Mucosa of rectum (tissue), 2 donors: ENCODE results near the gene DST.

Source experiments
- H3K27ac ChIP-seq, 2 donors: one replicate each; pipeline ENCODE4 v1.7.0; 2013; ENCODE audit warnings: inconsistent platforms in 2 of 2, low read depth in 2 of 2, low read length in 2 of 2
- H3K27me3 ChIP-seq, 2 donors: one replicate each; pipeline ENCODE4 v1.7.0; 2013; ENCODE audit warnings: low read length in 2 of 2; ENCODE audit not compliant: control insufficient read depth in 2 of 2, insufficient read depth in 2 of 2
- H3K36me3 ChIP-seq, 2 donors: one replicate each; pipeline ENCODE4 v1.7.0; 2013; ENCODE audit warnings: low read length in 2 of 2; ENCODE audit not compliant: control insufficient read depth in 2 of 2, insufficient read depth in 2 of 2
- H3K4me1 ChIP-seq, 2 donors: one replicate each; pipeline ENCODE4 v1.7.0; 2013; ENCODE audit warnings: low read length in 2 of 2, mild to moderate bottlenecking in 1 of 2; ENCODE audit not compliant: control insufficient read depth in 2 of 2, insufficient read depth in 2 of 2
- H3K4me3 ChIP-seq, 2 donors: one replicate each; pipeline ENCODE4 v1.7.0; 2013; ENCODE audit warnings: low read length in 2 of 2
- H3K9ac ChIP-seq, 2 donors: one replicate each; pipeline ENCODE4 v1.7.0; 2013; ENCODE audit warnings: low read length in 2 of 2, low read depth in 1 of 2, mild to moderate bottlenecking in 1 of 2
- H3K9me3 ChIP-seq, 2 donors: one replicate each; pipeline ENCODE4 v1.7.0; 2013; ENCODE audit warnings: low read length in 2 of 2; ENCODE audit not compliant: control insufficient read depth in 2 of 2
- donor health status: healthy.
- donor health status: Normal muscosa, but diverticular disease.

The DST gene

DNA sequence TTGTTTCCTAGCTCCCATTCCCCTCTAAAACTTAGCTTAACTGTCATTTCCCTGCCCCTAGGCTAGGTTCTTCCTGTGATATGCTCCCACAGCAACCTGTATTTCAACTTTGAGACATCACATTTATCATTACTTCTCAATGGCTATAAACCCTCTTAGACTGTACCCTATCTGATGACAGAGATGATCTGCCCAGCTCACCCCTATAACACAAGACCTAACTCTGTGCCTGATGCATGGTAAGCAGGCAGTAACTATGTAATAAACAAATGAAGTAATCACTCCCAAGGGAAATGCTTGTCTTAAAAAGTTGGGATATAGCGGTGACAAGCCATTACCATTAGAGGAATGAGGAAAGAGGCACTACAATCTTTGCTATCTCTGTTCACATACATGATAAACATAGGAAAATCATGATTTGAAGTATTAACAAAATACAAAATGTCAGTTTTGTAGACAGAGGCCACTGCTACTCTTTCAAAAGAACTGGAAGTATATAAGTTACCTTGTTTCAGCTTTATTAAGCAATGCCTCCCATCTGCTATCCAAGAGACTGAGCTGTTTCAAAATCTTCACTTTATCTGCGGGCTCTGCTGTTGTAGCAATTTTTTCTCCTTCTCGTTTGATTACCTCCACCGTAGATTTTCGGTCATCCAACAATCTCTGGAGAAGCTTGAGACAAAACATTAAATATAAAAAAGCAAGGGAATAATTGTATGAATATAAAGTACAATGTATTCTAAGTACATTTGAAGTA lies 110.7 kb downstream of the DST start:
- no peak overlapping the region for H3K4me3 ChIP-seq
- H3K27me3 ChIP-seq, result no peaks in the 10 kb centered on the region
- H3K9ac ChIP-seq, result no peak overlapping the region
- no peaks in the 10 kb centered on the region for H3K4me1 ChIP-seq
- no peak overlapping the region for H3K27ac ChIP-seq
- H3K9me3 ChIP-seq, result no peaks in the 10 kb centered on the region
- H3K36me3 ChIP-seq, result peaks cover 37 to 41% of the 10 kb centered on the region in 2 donors

DNA sequence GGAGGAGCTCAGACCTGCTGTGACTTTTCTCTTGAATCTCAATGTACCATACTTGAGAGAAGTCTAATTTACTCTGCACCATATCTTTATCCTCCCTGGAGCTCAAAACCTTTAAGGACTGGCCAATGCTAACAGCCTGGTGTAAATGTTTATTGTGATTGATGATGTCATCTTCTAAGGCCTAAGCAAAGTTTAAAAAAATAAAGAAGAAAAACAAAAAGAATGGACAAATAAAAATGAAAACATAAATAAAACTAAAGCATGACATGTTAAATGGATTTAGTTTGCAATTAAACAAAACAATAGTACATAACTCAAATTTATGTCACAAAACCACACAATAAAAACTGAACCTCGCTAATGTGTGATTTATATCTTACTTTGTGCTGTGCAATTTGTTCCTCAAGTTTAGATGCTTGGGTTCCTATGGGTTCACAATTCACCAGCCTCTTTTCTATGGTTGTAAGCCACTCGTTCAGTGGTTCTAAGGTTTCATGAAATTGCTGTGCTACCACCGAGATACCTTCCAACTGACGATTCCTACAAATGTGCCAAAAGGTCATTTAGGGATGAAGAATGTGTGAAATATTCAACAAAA lies 113.0 kb downstream of the DST start:
- Histone ChIP-seq H3K9me3 (no peaks in the 10 kb centered on the region), H3K27me3 (no peaks in the 10 kb centered on the region), H3K4me1 (no peaks in the 10 kb centered on the region), H3K4me3 (no peak overlapping the region), H3K36me3 (peaks cover 35% of the 10 kb centered on the region in 2 donors), H3K27ac (no peak overlapping the region), H3K9ac (no peak overlapping the region)

DNA sequence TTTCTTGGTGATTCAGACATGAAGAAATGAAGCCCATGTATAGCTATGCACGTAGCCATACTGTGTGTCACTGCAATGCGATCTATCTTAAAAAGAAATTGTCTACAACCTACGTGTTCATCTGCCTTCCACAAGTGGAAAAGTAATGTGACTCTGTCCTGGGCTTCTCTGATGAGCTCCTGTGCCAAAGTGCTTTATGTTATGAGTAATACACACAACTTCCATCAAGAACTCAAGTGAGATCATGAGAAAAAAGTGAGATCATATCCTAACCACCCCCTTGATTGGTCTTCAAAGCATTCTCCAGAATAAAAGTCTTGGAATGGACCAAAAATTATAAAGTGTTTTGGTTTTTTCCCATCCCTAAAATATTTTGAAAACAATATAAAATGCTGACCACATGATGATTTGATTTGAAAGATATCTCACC lies 114.3 kb downstream of the DST start:
- H3K36me3 ChIP-seq, result peaks cover 30 to 35% of the 10 kb centered on the region in 2 donors
- H3K27me3 ChIP-seq, result no peaks in the 10 kb centered on the region
- no peak overlapping the region for H3K9ac ChIP-seq
- no peaks in the 10 kb centered on the region for H3K9me3 ChIP-seq
- H3K4me1 ChIP-seq, result no peaks in the 10 kb centered on the region
- no peak overlapping the region for H3K4me3 ChIP-seq
- no peak overlapping the region for H3K27ac ChIP-seq

DNA sequence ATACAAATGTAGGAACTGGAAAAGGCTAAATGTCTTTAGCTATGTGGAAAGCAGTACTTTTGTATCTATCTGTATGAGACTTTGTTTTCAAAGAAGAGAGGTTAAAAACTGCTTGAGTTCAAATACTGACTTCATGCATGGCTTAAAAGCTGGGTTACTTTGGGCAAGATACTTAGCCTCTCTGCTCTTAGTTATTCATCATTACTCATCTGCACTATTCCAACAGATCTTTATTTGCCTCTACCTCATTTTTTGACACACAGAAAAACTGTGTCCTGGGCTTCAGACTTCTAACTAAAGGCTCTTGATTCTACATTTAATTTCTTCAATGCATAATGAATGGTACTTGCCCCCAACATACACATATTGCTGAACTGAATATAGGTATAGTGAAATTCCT lies 114.8 kb downstream of the DST start:
- no peaks in the 10 kb centered on the region for H3K27me3 ChIP-seq
- H3K4me3 ChIP-seq, result no peak overlapping the region
- no peak overlapping the region for H3K27ac ChIP-seq
- no peaks in the 10 kb centered on the region for H3K9me3 ChIP-seq
- no peak overlapping the region for H3K9ac ChIP-seq
- no peaks in the 10 kb centered on the region for H3K4me1 ChIP-seq
- peaks cover 30 to 34% of the 10 kb centered on the region in 2 donors for H3K36me3 ChIP-seq

DNA sequence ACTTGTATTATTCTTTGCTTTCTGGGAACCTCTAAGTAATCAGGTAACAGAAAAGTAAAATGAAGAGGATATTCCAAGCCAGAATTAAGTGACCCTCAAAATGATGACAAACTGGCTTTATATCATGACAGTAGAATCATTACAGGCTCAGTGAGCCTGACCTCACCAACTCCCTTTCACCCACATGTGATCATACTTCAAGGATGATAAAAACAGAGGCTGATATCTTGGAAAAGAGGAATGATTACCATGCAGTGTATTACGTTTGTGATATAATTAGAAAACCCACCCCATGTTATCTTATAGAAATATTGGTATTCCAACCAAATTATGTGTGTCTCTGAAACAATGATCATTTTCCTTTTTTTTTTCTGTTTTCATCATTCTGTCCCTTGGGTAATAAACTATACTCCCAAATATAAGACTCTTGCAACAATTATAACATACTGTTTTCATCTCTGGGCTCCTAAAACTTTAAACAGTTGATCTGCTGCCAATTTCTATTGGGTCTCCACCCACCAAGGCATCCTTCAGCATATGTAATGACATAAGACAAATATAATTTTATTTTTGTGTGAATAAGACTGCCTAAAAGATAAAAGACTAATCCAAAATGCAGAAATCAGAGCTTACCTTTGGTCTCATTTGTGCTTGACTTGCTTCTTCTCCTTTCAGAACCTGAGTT lies 115.7 kb downstream of the DST start:
- no peak overlapping the region for H3K27ac ChIP-seq
- H3K9me3 ChIP-seq, result no peaks in the 10 kb centered on the region
- peaks cover 26 to 31% of the 10 kb centered on the region in 2 donors for H3K36me3 ChIP-seq
- H3K27me3 ChIP-seq, result no peaks in the 10 kb centered on the region
- no peak overlapping the region for H3K9ac ChIP-seq
- no peak overlapping the region for H3K4me3 ChIP-seq
- no peaks in the 10 kb centered on the region for H3K4me1 ChIP-seq

DNA sequence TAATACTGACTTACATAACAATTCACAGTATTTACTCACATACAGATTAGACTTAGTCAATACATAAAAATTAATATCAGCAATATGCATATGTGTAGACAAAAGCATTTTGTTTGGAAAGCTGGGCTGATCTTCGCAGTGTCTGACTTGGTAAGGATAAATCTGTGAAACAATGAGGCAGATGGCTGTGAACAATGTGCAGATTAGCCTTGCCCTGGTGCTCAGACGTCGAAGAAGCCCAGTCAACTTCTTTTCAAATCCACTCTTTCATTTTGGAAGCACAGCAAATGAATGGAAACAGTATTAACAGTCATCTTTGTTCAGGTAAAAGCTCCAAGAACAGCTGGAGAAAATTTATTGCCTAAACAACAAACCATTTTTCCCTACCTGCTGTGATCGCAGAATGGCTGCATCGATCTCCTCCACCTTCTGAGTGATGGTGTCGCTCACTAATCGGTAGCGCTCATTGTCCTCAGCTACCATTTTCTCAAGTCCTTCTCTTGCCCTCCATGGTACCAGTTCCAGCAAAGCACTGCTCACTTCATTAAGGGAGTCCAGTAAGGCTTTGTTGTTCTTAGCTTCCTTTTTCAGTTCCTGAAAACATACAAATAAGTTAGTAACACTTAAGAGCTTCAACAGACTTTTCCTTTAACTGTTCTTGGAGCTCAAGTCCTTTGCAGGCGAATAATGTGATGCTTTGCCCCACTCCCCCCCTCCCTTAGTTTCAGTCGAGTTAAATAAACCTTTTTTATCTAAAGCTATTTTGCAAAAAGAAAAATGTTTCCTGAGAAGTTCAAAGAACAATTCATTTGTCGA lies 116.5 kb downstream of the DST start:
- no peaks in the 10 kb centered on the region for H3K9me3 ChIP-seq
- peaks cover 23 to 24% of the 10 kb centered on the region in 2 donors for H3K36me3 ChIP-seq
- H3K27ac ChIP-seq, result peak overlapping the region; percentile 32 to 50
- no peak overlapping the region for H3K9ac ChIP-seq
- H3K27me3 ChIP-seq, result no peaks in the 10 kb centered on the region
- H3K4me1 ChIP-seq, result no peaks in the 10 kb centered on the region
- no peak overlapping the region for H3K4me3 ChIP-seq

DNA sequence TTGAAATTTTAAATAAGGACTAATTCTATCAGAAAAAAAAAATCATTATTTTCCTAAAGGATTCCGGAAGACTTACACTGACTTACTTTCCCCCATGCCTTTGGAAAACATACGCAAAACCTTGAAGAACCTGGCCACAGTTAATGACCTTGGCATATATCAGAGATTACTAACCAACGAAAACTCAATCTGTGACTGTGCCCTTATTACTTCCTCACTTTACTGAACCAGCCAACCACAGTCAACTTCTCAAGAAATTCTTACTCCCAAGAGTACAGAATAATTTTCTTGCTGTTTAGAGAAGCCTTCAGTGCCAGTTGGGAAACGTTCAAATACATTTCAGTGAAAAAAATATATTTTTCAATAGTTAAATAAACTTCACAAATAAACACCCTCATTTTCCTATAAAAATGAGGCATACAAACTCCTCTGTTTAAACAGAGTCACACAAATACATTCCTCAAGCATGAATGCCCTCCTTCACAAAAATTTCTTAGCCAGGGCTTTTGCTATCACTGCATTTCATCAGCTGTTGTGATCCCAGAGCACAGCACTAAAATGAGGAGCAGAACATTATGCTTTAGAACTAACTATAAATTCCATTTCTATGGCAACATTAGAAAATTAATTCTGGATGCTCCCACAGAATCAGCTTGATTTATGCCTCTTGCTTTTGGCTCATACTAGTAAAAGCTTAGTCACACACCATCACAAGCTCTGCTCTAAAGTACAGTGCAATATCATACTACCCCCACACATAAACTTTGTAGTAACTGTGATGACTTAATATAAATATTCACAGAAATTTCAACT lies 117.6 kb downstream of the DST start:
- Histone ChIP-seq H3K4me3 (no peak overlapping the region), H3K4me1 (no peaks in the 10 kb centered on the region), H3K36me3 (peaks cover 24 to 25% of the 10 kb centered on the region in 2 donors), H3K27ac (peak overlapping the region; percentile 19 to 32), H3K9ac (no peak overlapping the region), H3K27me3 (no peaks in the 10 kb centered on the region), H3K9me3 (no peaks in the 10 kb centered on the region)

DNA sequence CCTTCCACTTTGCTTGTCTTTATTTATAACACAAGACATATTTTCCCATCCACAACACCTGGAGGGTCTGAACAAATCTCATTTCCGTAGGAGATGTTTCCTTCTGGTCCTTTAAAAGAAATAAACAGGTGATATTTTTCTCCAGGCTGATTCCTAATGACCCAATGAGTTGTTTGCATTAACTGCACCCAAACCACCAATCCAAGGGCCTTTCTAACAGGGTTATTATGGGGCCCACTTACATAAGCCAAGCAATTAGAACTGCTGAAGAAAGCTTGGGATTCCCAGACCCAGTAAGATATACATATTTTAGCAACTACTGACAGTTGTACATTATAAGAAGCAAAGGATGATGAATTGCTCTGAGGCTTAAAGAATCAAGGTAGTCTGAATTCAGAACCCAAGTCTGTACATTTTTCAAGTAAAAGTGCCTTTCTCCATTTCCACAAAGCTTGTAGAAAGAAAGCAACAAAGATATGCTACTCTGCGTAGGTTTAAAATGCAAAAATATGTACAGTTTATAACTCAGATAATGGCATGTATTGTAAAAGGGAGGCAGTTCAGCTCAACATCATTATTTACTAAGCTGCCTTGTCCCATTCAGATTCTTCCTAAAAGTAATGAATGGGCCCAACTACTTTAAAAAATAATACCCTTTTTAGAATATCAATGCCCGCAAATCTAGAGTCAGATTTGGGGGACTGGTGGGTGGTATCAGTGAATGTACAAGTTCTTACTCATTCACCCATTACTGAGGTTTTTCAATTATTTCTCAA lies 120.0 kb downstream of the DST start:
- Histone ChIP-seq H3K4me3 (no peak overlapping the region), H3K4me1 (no peaks in the 10 kb centered on the region), H3K27ac (peak overlapping the region; percentile 6 to 18)

DNA sequence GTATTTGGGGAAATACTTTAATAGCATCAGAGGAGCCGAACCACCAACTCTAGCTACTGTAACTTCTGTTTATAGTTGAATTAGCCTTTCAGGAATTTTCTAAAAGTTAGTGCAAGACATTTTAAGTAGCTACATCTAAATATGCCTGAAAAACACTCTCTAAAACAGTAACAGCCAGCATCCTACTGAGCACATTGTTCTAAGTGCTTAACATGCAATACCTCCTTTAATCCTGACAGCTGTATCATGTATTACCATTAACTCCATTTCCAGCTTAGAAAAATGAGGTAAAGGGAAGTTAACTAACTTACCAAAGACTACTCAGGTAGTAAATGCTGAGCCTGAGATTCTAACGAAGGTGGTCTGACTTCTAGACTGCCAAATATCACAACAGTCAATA lies 120.7 kb downstream of the DST start:
- Histone ChIP-seq H3K27ac (peak overlapping the region; percentile 18 to 20), H3K4me1 (no peaks in the 10 kb centered on the region), H3K36me3 (peaks cover 13 to 16% of the 10 kb centered on the region in 2 donors), H3K4me3 (no peak overlapping the region), H3K9ac (no peak overlapping the region), H3K27me3 (no peaks in the 10 kb centered on the region), H3K9me3 (no peaks in the 10 kb centered on the region)

More for the DNA sequence above, 120.0 kb downstream of the DST start:
- no peaks in the 10 kb centered on the region for H3K9me3 ChIP-seq
- H3K36me3 ChIP-seq, result peaks cover 17 to 22% of the 10 kb centered on the region in 2 donors
- no peak overlapping the region for H3K9ac ChIP-seq
- H3K27me3 ChIP-seq, result no peaks in the 10 kb centered on the region
